Activated naive CD4-positive, alpha-beta T cell (primary cell): Measurements from ENCODE around the gene METAP2.
A peak's percentile ranks its signal among the peaks of the same experiment; 100 is the strongest.
"Not testable (repeated sequence)": the region's sequence is repeated elsewhere in the genome, so short reads cannot be mapped to it uniquely, and the experiment has no call there.

Experiments
- DNase-seq, 4 experiments: peaks; one replicate each; lab custom pipeline; 2025; lab: John Stamatoyannopoulos, UW

The METAP2 gene

DNA sequence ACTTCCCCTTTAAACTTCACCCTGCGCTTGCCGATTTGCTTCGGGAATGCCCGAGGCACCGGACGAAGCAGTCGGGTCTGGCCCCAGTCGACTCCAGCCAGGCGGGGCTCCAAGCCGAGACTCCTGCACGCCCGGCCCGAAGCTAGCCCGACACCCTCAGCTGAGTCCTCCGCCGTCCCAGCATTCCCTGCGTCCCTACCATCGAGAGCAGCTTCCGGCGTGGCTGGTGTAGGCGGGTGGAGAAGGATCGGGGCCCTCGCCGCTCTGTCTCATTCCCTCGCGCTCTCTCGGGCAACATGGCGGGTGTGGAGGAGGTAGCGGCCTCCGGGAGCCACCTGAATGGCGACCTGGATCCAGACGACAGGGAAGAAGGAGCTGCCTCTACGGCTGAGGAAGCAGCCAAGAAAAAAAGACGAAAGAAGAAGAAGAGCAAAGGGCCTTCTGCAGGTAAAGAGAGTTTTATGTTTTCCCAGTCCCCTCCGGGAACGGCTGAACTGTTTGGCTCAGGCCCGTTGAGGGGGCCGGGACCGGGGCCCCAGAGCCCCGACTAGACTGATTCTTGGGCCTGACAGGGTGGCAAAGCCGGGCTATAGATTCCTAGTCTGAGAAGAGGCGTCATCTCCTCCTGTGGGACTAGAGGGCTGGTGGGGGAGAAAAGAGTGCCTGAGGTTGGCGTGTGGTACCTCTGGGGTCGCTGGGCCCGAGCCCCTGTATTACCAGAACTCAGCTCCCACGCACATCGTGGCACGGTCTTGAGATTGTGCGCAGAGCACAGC is at the start of gene METAP2:
Gene METAP2 (plus strand): TSS at position 269 of the 776 bp plus-strand sequence. CDS start 28 bp downstream, at position 297.
- DNase-seq = peak; percentile 82 to 85 (median 84)

DNA sequence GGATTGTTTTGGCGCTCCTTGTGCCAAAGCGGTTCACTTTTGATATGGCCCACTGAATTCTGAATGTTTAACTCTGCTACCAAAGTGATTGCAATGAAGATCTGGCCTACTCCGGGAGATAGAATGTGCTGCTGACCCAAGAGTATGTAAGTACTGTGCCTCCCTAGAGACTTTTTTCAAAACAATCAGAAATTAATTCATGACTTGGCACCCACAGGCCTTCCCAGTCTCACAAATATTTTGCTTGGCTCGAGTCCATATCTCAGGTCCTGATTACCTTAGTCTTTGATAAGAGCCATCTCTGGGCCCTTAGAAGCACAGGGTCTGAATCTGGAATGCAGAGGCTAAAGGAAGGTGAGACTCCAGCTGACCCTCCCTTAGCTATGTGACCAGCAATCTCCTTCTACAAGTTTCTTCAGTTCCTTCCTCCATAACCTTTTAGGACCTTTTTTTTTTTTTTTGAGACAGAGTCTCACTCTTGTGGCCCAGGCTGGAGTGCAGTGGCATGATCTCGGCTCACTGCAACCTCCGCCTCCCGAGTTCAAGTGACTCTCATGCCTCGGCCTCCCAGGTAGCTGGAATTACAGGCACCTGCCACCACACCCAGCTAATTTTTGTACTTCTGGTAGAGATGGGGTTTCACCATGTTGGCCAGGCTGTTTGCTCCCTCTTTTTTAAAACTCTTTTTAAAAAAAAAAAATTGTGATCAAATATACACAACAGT is 49.5 kb upstream of the METAP2 start:
- DNase-seq = no peak

DNA sequence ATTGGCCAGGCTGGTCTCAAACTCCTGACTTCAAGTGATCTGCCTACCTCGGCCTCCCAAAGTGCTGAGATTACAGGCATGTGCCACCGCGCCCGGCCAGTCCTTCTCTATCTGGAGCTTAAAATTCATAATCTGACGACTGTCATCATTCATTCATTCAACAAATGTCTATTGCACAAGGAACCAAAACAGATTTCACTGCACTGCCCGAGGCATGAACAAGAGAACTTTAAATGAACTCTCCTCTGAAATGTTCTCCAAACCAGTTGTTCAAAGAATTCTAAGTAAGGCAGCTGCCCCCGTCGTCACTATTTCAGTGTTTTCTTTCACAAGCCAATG is 44.8 kb upstream of the METAP2 start:
- no peak for DNase-seq

DNA sequence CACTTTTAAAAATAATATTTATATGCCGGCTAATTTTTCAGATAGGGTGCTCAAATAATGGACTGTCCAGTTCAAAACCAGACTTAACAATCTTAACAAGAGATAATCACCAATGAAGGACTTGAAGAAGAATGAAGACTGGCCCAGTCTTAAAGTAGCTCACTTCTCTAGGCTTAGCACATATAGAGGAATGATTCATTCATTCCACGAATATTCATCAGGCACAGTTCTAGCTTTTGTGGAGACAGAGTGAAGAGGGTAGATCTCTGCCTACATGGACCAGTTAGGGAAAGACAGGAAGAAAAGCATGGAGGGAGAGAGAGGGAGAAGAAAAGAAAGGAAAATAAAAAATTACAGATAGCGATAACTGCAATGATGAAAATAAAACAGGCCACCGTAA is 42.8 kb upstream of the METAP2 start:
- DNase-seq = no peak

DNA sequence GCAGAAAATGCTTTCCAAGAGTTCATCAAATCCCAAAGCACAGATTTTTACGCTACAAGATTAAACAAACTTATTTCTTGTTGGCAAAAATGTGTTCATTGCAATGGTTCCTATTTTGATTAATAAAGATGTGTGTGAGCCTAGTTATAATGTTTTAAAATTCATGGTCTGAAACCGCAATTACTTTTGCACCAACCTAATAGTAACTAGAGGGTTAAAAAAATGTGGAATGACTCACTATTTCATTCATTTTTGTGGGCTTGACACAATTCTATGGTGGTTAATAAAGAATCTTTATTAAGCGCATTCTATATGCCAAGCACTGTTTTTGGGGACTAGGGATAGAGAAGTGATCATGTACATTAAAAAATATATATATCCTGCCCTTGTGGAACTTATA is 38.6 kb upstream of the METAP2 start:
- DNase-seq = no peak

DNA sequence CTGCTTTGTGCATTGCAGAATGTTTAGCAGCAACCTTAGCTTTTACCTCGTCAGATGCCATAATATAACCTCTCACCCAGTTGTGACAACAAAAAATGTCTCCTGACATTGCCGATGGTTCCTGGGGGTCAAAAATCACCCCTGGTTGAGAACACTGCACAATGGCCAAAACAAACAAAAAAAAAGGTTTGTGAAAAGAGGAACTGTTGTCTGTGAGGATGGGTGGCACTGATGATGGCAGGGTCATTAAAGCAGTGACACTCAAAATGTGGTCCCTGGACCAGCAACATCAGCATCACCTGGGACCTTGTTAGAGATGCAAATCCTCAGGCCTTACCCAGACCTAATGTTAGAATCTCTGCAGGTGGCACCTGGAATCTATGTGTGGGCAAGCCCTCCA is 36.4 kb upstream of the METAP2 start:
- DNase-seq = no peak

DNA sequence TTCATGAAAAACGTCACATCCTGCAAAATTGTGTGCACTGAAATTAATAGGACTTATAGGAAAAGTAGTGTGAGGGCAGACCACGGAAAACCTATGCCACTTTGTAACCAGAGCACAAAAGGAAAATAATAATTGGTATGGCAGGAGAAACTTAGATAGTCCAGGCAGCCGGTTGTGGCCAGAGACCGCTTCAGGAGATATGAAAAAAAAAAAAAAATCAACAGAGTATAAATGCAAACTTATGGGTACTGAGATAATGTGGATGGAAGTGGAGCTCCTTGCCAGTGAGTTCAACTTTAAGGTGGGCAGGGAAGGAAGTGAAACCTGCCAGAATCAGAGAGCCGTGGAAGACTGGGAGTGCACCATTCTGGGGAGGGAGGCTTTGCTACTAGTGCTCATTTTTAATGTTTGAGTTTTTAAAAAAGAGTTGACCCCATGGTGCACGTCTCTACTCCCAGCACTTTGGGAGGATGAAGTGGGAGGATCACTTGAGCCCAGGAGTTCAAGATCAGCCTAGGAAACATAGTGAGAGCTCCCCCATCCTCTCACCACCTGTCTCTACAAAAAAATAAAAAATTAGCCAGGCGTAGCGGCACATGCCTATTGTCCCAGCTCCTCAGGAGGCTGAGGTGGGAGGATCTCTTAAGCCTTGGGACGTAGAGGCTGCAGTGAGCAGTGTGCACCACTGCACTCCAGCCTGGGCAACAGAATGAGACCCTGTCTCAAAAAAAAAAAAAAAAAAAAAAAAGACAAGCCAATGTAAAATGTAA is 34.3 kb upstream of the METAP2 start:
- no peak for DNase-seq

DNA sequence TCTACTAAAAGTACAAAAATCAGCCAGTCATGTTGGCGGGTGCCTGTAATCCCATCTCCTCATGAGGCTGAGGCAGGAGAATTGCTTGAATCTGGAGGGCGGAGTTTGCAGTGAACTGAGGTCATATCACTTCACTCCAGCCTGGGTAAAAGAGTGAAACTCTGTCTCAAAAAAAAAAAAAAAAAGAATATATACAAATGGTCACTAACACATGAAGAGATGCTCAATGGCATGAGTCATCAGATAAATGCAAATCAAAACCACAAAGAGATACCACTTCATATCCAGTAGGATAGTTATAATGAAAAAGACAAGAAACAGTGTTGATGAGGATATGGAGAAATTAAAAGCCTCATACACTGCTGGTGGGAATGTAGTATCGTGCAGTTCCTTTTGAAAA is 33.6 kb upstream of the METAP2 start:
- DNase-seq = no peak

DNA sequence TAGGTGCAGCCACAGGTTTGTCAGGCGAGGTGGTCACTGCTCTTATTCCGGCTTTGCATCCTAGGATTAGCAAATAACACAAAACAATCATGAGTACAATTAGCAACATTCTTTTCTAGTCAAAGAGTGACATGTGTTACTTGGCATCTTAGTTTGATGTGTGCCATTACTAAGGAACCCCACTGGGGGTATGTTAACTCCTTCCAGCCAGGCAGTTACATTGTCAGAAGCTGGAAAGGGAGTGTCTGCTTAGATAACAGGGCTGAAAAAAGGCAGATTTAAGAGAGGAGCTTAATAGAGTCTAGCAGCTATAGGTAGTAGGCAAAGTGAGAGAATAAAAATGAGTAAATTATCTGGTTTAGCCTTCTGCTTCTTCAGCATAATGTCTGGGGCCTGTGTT is 30.5 kb upstream of the METAP2 start:
- no peak for DNase-seq

DNA sequence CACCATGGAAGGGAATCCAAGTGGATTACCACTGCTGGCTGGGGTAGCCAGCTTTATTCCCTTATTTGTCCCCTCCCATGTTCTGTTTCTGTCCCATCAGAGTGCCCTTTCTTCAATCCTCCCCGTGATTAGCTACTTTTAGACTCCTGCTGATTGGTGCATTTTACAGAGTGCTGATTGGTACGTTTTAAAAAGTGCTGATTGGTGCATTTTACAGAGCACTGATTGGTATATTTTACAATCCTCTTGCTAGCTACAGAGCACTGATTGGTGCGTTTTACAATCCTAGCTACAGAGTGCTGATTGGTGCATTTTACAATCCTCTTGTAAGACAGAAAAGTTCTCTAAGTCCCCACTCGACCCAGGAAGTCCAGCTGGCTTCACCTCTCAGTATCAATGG is 28.9 kb upstream of the METAP2 start:
- not testable (repeated sequence) for DNase-seq

DNA sequence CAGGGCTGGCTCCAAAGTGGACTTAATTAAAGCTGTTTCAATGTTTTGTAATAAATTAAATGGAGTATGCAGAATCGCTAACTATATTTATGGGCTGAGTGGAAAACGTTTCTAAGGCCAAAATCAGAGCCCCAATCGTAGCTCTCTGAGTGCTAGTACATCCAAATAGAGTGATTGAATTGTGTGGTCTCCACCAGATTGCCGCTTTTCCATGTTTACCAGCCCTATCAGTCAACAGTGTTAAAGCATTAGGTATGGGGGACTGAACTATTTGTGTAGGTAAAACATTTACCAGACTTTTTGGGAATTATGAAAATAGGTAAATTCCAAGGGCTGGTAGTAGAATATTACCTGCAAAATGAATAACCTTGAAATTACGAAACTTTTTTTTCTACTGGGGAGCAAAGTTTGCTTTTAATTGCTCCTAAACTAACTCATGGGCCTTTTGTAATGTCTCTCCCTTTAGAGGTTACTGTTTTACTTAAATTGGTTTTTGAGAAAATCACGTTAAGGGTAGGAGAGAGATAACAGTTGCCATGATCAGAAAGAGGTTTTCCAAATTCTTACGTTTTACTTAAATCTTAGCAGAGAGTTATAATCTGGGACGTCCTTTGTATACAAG is 28.0 kb upstream of the METAP2 start:
- DNase-seq = no peak

DNA sequence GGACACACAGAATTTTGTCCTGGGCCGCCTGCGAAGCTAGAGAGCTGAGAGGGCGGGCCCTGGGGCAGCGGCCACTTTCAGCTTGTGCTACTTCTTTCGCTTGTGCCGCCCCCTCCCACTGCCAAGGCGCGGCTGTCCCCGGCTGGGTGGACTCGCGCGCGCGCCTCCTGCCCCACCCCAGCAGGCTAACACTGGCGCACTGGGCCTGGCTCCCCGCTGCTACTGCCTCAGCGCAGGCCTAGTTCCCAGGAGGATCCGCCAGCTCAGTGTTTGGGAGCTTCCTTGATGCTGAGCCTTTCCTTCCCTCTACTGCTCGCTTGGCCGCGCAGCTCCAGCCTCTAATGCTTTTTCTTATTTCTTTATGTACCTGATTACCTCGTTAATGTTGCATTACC is 27.4 kb upstream of the METAP2 start:
- DNase-seq = no peak

DNA sequence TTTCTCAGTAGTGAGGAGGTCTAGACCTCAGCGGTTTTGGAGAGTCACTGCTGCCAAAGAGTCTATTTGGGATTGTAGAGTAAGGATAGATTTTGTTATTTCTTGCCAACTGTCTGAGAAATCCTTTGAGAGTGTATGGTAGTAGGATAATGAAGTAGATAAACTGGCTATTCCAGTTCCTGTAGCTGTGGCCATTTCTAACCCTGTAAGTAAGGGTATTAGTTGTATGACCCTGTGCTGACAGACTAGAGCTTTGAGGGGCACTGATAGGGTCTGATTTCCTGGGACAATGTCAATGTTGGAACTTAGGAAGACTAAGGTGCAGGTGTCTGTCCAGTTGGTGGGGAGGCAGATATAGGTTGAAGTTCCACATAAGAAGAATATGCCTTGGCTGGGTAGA is 24.3 kb upstream of the METAP2 start:
- DNase-seq = not testable (repeated sequence)

DNA sequence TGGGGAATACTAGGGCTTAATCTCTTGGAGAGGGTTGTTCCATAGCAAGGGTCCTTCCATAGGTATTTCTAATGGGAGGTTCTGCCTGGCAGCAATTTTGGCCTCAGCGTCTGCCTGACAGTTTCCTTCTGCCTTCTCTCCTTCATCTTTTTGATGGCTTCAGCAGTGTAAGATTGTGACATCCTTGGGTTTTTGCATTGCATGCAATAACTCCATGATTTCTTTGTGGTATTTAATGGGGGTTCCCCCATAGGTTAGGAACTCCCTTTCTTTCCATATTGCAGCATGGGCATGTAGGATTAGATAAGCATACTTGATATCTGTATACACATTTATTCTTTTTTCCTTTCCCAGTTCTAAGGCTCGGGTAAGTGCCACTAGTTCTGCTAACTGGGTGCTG is 21.5 kb upstream of the METAP2 start:
- not testable (repeated sequence) for DNase-seq

DNA sequence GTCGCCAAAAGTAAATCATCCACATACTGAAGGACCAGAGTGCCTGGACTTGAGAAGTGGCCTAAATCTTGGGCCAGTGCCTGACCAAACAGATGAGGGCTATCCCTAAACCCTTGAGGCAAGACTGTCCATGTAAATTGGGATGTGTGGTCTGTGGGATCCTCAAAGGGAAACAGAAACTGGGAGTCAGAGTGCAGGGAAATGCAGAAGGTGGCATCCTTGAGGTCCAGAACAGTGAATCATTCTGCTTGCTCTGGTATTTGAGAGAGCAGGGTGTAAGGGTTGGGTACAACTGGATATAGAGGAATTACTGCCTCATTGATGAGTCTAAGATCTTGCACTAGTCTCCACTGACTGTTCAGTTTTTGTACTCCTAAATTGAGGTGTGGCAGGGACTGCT is 20.1 kb upstream of the METAP2 start:
- not testable (repeated sequence) for DNase-seq

DNA sequence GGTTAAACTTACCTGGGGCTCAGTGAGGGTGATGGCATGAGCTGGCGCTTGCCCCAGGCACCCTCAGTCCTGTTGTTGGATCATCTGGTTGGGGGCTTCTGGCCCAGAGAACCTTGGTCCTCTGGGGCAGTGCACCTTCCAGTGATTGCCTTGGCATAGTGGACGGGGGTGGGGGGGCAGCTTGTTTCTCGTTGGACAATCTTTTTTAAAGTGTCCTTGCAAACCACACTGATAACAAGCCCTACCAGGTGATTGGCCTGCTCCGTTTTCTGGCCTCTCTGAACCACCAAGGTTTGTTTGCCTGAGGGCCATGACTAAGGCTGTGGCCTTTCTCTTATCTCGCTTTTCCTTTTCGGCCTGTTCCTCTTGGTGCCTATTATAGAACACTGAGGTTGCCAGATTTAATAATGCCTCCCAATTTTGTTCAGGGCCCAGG is 19.2 kb upstream of the METAP2 start:
- not testable (repeated sequence) for DNase-seq

DNA sequence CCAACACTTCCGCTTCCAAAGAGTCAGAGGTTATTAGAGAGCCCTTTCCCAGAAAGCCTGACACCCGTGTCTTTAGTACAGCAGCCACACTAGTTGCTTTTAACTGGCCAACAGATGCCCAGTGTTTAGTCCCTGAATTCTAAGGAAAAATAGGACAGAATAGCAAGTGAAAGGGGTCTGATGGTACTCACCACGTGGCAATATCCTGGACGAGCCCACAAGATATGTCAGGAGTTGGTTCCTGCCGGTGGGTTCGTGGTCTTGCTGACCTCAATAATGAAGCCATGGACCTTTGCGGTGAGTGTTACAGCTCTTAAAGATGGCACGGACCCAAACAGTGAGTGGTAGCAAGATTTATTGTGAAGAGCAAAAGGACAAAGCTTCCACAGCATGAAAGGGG is 16.3 kb upstream of the METAP2 start:
- not testable (repeated sequence) for DNase-seq

DNA sequence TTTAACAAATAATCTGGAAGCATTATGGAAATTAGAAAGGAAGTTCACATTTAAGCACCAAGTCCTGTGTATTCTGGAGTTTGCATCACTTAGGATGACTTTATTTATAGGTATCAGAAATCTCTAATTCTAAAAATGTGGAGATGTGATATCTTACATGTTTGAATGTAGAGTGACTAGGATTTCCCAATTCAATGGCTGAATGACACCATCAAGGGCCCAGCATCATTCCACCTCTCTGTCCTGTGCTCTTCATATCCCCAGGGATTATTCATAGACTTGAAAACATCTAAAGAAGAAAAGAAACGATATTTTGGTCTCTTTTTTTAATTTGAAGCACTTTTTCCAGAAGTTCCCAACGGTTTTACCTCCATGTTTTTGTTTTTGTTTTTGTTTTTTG is 15.2 kb upstream of the METAP2 start:
- no peak for DNase-seq

DNA sequence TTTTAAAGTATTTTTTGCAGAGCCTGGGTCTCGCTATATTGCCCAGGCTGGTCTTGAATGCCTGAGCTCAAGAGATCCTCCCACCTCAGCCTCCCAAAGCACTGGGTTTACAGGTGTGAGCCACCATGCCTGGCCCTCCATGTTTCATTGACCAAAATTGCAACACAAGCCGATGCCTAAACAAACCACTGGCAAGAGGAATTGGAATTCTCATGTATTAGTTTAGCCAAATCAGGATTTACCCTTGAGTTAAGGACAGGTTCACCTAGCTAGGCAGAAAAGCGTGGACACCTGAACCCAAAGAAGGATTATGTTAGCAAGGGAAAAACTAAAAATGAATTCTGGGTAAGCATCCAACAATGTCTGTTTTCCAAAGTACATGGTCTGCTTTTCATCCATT is 14.6 kb upstream of the METAP2 start:
- DNase-seq = no peak

DNA sequence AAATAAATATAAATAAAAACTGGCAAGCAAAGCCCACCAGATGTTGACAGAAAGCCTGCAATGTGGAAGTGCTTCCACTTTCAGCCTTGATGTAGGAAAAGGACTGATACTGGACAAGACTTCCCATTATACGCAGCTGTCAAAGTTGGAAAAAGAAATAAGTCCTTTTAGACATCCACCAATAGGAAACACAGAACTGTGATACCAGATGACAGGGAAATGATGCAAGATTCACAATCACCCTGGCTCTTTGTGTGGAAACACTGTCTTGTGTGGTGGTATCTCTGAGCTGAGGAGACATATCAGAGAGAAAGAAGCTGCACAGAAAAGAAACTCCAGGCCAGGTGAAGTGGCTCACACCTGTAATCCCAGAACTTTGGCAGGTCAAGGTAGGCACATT is 13.8 kb upstream of the METAP2 start:
- DNase-seq = no peak

DNA sequence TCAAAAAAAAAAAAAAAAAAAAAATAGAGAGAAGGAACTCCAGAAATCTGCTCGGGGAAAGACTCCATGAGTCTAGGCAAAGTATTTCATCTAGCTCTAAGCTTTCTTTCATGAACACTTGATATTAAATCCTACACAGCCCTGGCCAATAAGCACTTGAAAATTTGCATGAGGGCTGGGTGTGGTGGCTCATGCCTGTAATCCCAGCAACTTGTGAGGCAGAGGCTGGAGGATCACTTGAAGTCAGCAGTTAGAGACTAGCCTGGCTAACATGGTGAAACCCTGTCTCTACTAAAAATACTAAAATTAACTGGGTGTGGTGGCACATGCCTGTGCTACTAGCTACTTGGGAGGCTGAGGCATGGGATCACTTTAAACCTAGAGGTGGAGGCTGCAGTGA is 13.1 kb upstream of the METAP2 start:
- no peak for DNase-seq

DNA sequence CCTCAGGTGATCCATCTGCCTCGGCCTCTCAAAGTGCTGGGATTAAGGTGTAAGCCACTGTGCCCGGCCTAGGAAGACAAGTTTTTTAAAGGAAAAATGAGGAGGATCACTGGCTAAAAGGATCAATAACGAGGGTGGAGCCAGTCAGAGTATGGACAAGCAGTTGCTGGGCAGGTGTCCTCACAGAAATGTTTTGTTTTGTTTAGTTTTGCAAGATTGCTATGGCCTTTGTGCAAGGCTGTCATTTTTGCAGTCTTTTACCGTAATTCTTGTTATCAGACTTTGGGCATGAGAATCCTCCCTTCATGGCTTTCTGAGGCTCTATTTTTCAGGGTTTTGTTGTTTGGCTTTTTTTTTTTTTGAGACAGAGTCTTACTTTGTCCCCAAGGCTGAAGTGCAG is 11.9 kb upstream of the METAP2 start:
- DNase-seq = no peak
